ENCODE results near the gene CELF2.

CELF2 gene

DNA sequence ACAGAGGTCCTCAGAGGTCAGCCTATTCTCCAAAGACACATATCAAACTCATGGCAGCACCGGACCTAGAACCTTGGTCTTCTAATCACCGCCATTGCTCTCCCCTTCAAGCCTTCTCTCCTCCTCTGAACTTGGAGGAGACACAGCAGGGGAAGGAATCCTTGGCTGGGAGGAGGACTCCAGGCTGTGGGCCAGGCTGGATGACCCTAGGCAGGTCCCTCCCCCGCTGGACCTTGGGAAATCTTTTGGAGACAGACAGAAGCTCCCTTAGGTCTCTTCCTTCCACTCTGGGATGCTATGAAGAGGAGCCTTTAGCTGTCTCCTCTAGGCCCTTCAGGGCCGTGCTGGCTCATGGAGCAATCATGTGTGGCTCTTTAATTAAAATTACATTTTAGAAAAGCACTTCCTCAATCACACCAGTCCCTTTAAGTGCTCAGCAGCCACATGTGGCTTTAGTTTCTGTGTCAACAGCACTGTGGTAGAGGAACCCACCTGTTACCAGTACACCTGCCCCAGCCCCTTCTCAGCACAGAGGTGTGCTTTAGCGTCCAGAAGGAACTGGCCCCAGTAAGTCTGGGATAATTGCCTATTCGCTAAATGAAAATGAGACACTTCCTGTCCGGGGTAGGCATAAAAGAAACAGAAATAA is 238.2 kb downstream of the CELF2 start:
- DNase-seq: no peak

DNA sequence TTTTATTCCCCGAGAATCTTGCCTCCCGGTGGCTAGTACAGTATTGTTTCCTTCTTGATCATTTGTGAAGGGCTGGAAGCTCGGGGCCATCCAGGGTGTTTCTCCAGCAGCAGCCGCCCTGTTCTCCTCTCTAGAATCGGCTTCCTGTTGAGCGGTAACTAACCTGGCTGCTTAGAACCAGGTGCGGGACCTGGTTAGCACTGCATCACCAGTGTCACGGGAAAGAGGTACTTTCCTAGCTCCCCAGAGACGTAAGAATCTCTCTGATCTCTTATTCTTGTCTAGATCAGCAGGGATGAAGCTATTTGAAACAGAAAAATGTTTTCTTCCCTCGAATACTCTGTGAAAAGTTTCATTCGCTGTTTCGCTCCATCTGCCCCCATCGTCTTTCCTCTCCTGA is 239.2 kb downstream of the CELF2 start:
- no peak for DNase-seq

DNA sequence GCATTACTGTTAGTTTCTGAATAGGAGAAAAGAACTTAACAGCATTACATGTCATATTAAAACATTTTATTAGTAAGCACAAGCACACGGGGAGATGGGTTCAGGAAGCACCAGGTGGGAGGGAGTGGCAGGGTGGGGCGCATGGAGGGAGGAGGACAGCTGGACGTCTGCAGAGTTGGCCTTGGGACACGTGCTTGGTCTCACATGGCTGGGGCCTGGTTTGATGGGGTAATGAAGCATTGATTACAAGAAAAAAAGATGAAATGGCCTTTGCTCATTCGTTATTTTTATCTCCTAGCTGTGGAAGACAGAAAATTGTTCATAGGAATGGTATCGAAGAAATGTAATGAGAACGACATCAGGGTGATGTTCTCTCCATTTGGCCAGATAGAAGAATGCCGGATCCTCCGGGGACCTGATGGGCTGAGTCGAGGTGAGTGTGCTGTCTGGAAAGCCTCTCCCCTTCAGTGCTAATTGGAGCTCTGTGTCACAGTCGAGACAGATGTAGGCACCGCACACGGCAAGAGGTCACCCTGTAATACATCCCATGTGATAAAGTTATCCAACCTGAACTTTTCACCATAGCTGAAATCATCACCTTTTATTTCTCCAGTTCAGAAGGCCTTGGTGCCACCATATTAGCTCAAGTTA is 239.9 kb downstream of the CELF2 start:
- DNase-seq: no peak

DNA sequence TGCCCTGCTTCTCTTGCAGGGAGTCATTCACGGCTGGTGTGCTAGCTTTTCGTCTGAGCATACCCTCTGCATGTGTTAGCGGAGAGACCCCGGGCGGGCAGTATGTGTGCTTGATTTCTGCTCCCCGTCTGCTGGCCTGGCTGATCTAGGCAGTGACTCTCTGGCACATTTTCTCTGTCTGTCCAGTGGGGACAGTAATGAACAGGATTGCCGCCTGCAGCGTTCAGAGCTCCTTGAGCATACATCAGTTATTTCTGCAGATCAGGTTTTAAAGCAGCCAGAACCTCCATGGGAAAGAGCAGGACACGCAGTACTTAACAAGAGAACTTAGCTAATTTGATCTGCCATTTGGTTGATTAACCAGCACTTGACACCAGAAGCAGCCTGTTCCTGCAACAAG is 242.5 kb downstream of the CELF2 start:
- no peak for DNase-seq

DNA sequence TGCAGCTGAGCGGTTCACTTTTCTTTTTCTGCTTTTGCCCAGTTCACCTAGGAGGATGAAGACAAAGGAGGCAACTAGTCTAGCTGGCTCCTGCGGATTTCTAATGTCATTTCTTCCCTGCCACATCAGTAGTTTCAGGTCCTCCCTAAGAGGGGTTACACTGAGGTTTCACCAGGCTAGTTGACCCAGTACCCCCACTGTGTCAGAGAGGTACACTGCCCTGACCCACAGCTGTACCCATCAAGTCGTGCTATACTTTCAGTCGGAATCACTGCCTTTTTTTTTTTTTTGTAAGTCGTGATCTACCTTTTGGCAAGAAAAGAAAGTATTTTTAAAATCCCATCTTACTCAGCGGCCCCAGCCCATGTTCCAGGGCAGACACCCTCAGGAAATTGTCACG is 243.5 kb downstream of the CELF2 start:
- DNase-seq: no peak

DNA sequence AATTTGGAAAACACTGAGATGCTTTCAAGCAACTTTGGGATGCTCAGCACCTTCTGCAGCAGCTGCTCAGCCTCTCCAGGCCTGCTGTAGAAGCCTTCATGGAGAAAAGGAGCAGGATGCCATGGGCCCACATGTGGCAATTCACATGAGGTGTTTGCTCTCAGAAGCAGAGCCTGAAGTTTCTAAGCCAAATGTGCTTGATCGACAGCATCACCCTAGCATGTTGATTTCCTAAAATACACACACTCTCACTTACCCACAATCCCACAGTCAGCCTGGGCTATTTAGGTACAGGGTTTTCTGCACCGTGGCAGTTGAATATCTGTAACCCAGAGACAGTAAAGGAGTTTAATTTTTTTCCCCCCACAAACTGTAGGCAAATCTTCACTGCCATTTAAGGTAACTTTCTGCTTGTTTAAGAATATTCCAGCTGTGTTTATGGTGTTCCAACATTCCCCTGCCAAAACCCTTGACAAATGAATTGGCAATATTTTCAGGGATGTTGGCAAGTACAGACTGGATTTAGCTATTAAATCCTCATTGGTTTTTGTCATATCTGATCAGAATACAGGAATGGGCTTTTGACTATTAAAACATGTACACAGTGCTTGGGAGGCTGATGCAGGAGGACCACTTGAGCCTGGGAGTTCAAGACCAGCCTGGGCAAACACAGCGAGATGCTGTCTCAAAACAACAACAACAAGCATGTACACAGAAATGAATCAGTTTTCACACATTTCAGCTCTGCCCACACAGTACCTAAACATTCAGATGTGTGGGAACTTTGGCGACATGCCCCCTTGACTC is 244.2 kb downstream of the CELF2 start:
- DNase-seq: no peak

DNA sequence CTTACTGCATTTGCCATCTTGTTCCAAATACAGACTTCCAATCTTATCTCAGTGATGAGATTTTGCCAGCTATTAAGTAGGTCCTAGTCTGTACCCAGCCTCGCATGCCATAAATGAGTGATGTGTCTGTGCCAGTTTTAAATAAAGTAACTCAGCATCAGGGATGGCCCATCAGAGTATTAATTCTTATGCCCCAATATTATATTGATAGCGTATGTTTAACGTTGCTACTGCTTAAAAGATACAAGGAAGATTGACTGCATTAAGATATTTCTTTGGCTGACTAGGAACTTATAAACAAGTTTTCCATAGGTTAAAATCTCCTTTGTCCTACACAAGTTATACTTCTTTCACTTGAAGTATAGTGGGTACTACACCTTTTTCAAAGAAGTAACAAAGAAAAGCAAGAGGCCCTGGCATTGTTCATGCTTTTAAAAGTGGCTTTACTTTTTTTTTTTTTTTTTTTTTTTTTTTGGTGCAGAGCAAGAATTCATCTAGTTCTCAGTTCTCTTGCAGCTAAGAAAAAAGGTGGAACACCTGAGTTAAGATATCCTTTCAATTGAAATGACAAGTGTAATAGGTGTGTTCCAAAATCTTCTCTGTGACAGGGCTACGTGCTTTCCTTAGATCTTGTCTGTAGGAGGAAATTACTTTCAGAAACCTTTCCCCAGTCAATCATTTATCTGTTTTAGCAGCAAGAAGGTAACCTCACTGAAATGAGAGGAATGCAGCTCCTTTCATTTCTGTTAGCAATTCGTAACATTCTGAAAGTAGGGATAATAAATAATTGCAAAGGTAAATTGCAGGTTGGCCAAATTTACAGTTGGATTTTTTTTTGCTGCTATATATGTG is 245.0 kb downstream of the CELF2 start:
- no peak for DNase-seq

DNA sequence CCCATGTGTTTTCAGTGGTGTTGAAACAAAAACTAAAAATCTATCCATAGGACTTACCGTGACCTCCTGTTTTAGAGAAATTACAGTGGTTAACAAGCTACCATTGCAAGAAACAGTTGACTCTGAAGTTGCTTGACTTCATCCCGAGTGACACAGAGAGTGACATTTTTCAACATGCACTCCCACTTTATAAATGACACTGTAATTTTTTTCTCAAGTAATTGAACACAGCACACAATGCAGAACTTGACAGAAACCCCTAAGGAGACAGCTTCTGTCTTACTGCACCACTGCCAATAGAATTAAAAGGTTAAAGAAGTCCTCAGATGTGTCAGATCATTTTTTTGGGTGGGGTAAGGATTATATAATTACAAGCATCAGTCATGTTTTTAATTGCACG is 246.1 kb downstream of the CELF2 start:
- no peak for DNase-seq

DNA sequence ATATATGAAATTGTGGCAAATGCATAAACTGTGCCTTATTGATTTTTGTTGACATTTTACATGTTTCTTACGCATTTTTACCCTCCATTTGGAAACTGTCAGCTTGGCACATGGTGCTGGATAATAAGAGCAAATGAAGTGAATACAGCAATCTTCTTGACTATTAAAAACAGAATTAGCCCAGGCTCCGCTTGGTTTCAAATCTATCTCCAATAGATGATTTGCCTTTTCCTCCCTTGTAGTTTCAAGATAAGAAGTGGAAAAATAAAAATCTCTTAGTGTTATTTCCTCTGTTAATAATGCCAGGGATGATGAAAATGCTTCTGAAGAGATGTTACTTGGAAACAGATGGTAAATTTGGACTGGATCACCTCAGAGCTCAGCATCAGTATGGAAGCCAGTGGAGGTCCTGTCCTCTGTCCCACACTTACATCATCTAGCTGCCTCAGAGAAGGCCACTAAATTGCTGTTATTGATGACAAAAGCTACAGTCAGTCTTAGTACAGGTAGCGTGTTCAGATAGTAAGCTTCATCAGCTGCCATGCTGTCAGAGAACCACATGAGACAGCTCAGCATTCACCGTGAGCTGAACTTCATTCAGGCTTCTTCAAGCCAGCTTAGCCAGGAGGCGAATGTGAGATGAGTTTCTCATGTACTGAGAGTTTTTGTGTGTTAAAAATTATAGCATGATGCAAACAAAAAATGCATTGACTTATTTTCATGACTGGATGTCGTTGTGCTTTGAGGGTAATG is 246.8 kb downstream of the CELF2 start:
- DNase-seq: no peak

DNA sequence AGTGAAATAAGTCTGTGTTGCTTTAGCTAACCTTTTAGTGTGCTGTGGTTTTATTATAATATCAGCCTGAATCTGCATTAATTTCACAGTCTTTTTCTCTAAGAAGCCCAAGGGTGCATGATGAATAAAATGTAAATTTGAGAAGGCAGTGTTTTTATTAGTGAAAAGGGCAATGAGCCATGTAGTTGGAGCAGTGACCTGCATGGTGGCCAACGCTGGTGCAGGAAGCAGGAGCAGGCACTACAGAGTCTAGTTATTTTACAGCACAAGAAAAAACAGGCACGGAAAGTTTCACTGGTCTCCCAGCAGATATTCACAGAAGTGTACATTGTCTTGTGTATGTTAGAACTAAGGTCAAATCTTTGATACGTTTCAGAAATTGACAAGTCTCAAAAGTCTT is 247.8 kb downstream of the CELF2 start:
- no peak for DNase-seq

DNA sequence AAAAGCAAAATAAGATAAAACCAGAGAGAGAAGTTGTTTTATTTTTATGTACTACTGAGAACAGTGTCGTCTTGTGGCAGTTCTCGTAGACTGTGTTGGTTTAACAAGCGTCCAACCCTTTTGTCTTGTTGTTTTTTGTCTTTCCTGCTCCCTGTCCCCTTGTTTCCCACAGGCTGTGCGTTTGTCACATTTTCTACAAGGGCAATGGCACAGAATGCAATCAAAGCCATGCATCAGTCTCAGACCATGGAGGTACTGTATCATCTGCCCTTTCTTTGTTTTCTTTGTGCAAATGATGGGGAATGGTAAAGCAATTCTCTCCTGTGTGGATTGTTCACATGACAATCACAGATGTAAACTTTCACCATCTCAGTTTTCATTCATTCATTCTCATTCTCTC is 248.8 kb downstream of the CELF2 start:
- no peak for DNase-seq

DNA sequence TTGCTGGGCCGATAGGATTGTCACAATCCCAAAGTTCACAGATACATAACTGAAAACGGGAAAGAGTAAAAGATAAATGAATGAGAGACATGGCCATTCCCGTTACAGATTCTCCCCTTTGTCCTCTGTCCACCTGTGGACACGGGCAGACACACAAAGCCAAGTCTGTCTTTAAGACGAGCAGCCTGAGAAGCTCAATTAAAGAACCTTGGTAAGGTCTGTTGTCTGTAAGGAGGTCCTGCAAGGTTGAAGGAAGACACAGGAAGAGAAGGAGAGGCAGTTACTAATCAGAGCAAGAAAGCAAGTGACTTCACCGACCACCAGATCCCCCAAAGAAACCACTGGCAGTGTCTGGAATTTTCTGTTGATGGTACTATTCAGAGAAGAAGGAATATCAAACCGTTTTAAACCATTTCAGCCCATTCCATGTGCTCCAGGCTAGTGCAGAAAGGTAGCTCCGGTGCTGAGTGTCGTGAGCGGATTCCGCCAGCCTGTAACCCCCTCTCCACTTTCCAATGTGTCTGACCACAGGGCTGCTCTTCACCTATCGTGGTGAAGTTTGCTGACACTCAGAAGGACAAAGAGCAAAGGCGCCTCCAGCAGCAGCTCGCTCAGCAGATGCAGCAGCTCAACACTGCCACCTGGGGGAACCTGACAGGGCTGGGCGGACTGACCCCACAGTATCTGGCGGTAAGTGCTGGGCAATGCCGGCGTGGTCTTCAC is 252.6 kb downstream of the CELF2 start:
- DNase-seq: peak; percentile 3

DNA sequence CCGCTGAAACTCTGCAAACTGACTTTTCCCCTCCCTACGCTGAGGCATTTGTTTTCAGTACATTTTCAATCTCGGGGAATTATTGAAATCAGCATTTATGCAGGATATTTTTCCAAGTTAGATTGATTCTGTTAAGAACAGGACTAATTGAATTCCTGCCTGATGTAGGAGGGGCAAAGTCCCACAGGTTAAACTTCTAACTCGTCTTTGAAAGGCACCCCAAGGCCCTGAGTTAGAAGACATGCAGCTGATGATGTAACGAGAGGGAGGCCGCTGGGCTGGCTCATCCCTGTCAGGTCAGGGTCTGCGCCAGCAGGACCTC is 253.1 kb downstream of the CELF2 start:
- no peak for DNase-seq

DNA sequence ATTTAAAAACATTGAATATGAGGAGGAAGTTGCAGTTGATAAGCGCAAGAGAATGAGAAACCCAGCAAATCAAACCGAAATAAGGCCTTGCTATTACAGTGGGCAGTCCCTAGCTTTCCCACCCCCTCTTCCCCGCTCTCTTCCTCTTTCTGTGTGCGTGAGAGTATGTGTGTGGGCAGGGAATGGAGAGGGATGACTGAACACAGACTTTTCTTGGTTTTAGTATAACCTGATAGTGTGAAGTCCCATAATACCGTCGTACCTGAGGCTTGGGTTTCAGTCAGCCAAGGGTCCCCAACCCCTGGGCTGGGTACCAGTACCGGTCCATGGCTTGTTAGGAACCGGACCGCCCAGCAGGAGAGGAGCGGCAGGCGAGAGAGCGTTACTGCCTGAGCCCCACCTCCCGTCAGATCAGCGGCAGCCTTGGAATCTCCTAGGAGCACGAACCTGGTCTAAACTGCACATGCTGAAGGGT is 255.3 kb downstream of the CELF2 start:
- DNase-seq: no peak

DNA sequence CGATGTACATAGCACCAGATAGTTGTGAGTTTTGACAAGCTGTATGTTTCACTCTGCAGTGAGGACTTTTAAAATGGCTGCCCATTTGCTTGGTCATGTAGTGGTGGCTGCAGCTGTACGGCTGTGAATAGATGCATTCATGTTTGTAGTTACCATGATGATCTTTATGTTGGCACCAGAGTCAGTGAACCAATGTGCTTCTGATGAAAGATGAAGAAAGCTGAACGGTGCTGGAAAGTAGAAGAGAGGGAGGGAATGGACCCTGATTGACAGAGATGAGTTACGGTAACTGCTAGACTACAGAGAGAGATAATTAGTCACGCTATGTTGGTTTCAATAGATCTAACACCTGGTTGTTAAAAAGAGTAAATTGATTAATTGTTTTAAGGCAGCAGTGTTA is 256.8 kb downstream of the CELF2 start:
- no peak for DNase-seq

DNA sequence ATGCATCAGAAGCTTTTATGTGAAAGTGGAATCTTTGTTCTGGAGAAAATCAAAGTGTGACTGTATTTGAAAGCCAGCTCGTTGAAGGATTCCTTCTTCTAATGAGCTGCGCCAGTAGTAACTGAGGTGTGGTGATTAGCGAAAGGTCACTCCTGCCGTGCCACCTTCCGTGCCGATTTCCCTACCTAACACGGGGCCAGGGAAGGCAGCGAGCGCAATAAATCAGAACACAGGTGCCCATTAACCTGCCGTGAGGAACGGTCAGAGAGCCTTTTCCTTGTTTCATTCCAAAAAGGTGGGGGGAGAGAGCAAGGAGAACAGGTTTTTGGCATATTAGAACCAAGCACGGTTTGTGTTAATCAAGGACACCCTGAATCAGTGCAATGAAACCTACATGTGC is 258.0 kb downstream of the CELF2 start:
- DNase-seq: no peak

DNA sequence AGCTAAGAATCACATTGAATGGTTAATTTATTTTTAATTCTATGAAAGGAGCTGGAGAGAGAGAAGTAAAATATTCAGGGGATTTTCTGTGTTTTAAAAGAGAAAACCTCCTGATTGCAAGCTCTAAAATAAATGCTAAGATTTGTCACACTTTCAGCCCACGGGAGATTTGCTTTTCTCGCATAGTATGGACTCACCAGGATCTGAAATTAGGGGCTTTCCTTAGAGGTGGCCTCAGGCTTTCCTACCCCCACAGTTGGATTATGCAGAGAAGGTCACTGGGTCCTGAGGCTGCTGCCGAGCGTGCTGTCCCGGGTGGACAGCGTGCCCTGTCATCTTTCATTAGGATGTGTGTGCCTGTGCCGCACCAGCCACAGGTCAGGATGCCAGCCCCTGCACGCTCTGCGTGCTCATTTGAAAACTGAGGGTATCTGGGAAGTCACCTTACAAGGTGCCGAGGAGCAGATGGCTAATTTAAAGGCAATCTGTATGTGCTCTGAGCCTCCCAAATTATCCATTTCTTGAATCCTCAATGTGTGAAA is 258.8 kb downstream of the CELF2 start:
- no peak for DNase-seq

DNA sequence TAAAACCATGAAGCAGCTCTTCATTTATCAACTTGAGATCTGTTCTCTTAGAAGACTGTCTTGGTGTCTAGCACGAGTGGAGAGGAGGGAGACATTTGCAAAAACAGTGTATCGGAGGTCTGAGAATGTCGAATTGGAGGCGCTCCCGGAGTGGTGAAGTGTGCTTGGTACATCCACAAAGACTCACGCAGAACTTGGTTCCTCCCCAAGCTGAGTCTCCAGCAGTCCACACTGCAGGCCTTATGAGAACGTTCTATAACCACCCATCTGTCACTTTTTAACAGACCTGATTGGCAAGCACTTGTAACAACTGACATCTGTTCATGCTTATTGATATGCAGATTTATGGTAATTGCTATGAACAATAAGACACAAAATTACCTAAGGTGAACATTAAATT is 261.6 kb downstream of the CELF2 start:
- DNase-seq: no peak

DNA sequence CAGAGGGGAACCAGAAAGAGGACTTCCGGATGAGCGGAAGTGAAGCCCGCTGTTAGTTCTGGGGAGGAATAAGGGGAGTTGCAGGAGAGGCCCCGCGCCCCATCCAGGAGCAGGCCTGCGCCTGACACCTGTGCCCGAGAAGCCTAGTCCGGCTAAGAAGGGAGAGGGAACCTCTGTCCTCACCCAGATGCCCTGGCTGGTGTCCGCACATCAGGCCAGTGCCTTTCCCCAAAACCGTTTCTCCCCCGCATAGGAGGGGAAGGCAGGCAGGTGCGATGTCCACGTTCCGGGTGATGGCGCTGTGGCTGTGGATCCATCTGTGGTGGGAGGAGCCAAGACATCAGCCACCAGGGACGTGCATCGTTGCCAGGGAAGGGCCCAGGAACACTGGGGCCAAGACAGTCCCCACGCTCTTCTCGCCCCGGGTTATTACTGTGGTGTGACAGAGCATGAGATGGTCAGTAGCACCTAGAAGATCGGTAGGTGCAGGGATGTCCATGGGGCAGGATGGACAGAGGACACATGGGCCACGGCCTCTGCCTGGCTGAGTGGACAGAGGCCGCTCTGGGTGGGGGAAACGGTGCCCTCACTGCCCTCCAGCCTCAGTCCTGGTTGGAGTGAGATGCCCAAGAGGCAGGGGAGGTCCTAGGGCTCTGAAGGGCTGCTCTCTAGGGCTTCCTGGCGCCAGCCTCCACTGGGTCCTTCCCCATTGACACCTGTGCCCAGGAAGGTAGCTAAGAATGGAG is 262.7 kb downstream of the CELF2 start:
- DNase-seq: no peak

DNA sequence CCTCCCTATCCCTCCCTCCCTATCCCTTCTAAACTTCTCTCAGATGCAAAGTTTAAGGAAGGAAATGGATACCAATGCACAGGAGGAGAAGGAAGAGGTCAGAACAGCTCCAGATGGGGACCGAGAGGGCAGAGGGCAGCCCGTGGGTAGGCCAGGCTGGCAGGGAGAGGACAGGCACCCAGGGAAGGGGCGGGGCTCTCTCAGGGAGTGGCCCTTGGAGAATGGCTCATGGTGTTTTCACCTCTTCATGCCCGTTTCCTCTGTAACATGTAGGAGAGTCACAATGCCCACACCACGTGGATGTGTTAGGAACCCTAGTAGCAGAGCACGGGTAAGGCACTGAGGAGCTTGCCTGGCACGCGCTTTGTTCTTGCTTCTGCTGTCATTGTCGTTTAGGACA is 264.5 kb downstream of the CELF2 start:
- no peak for DNase-seq

DNA sequence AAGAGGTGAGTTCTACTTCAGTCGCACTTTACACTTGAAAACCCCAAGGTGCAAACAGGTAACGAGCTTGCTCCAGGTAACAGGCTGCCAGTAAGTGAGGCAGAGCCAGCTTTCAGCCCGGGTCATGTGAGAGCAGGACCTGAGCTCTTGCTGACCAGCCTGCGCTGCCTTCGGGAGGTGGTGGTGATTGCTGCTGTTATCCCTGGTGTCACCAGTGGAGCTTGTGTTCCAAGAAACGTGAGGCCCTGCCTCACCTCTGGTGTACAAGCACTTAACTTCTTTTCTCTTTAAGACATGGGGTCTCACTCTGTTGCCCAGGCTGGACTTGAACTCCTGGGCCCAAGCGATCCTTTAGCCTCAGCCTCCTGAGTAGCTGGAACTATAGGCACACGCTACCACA is 265.0 kb downstream of the CELF2 start:
- DNase-seq: no peak

Measured in NCI-H1694 (cell line).